Thymus (tissue), 11 donors: ENCODE measurements around the gene MNS1. TPM values are rescaled to one million over a fixed set of nuclear protein-coding genes. Genes with fewer than 3 reads are reported as not detected.
"Not testable (repeated sequence)": the region's sequence is repeated elsewhere in the genome, so short reads cannot be mapped to it uniquely, and the experiment has no call there.

Source experiments
- DNase-seq, 9 donors: peaks; one replicate each; pipeline ENCODE4 v3.0.0-alpha.2; 2013; ENCODE audit warnings: low spot score in 9 of 9, low read depth in 6 of 9, missing footprints in 1 of 9
- H3K27ac ChIP-seq, 2 donors: one replicate each; pipeline ENCODE4 v1.5.1; 2013; ENCODE audit warnings: control low read depth in 1 of 2, low read depth in 1 of 2, low read length in 1 of 2, mild to moderate bottlenecking in 1 of 2, moderate library complexity in 1 of 2
- H3K27me3 ChIP-seq, 2 donors: one replicate each; pipeline ENCODE4 v1.5.1; 2013; ENCODE audit warnings: low read length in 1 of 2; ENCODE audit not compliant: control insufficient read depth in 2 of 2, insufficient read depth in 1 of 2
- H3K36me3 ChIP-seq, 2 donors: one replicate each; pipeline ENCODE4 v1.5.1; 2013; ENCODE audit warnings: low read length in 1 of 2, mild to moderate bottlenecking in 1 of 2, moderate library complexity in 1 of 2; ENCODE audit not compliant: control insufficient read depth in 2 of 2, insufficient read depth in 2 of 2
- H3K4me1 ChIP-seq, 2 donors: one replicate each; pipeline ENCODE4 v1.5.1; 2013; ENCODE audit warnings: low read length in 2 of 2; ENCODE audit not compliant: control insufficient read depth in 2 of 2, insufficient read depth in 2 of 2
- H3K4me3 ChIP-seq, 2 donors: one replicate each; pipeline ENCODE4 v1.5.1; 2013; ENCODE audit warnings: low read length in 2 of 2, control low read depth in 1 of 2, mild to moderate bottlenecking in 1 of 2
- H3K9me3 ChIP-seq, 2 donors: one replicate each; pipeline ENCODE4 v1.5.1; 2013; ENCODE audit warnings: low read length in 1 of 2, mild to moderate bottlenecking in 1 of 2; ENCODE audit not compliant: control insufficient read depth in 2 of 2, insufficient read depth in 1 of 2
- WGBS: extraction: QIAGEN DNeasy Blood & Tissue Kit; methylation state at CpG from one replicate; pipeline ENCODE4 v1.1.7; 2013; 5-methylcytosine and 5-hydroxymethylcytosine counted together
- polyA plus RNA-seq: library from polyadenylated mRNA; stranded (reverse); fragments of 200-250 nt; gene quantifications from one replicate; pipeline ENCODE4 v1.2.3, GENCODE V29; 2013
- total RNA-seq: library from RNA; stranded (reverse); fragments of 120-200 nt; gene quantifications from one replicate; pipeline ENCODE4 v1.2.4, GENCODE V29; 2013
- donor health status: healthy.

Gene MNS1
- total and polyA plus RNA-seq, 2 donors = 3.4 to 10.3 TPM

GRCh38 chr15:56397325-56397724 is 67.6 kb downstream of the MNS1 start:
- not testable (repeated sequence) for H3K9me3 ChIP-seq, DNase-seq, H3K36me3 ChIP-seq, H3K27ac ChIP-seq, H3K4me3 ChIP-seq, H3K4me1 ChIP-seq, H3K27me3 ChIP-seq
- WGBS = 98% methylated on average over 3 of the region's 3 CpGs

- no peaks in the 10 kb centered on the region for H3K36me3 ChIP-seq
- no peak for DNase-seq
- no peaks in the 10 kb centered on the region for H3K4me1 ChIP-seq
- H3K27ac ChIP-seq = no peak overlapping the region
- H3K27me3 ChIP-seq = no peaks in the 10 kb centered on the region
- H3K4me3 ChIP-seq = no peak overlapping the region
- H3K9me3 ChIP-seq = peaks cover 0 to 3% of the 10 kb centered on the region in 2 donors
- WGBS = 98% methylated on average over 1 of the region's 1 CpG
Measured at GRCh38 chr15:56394909-56395308, 70.0 kb downstream of the MNS1 start.

- Histone ChIP-seq H3K9me3 (no peaks in the 10 kb centered on the region), H3K27ac (no peak overlapping the region), H3K4me1 (no peaks in the 10 kb centered on the region), H3K4me3 (no peak overlapping the region), H3K27me3 (no peaks in the 10 kb centered on the region), H3K36me3 (no peaks in the 10 kb centered on the region)
- no peak for DNase-seq
- WGBS = 99% methylated on average over 1 of the region's 1 CpG
Measured at GRCh38 chr15:56393277-56393676, 71.7 kb downstream of the MNS1 start.

DNA sequence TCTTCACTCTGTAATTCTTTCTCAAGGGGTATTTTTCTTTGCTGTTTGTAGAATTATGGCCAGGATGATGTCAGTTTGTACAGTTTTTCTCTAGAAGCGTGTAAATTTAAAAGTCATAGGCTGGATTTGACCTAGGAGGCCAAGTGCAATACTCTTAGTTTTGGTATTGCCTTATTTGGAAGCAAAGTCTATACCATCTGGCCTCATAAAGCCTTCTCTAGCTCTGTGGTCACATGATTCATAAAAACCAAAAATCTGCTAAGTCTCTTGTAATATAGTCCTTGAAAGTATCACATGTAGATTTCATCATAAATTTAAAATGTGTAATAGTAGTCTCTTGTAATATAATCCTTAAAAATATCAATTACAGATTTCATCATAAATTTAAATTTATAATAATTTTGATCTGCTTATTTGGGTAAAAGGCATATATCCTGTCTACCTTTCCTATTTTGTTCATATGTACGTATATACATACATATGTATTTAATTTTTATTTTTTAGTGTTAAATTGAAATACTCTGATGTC is 74.1 kb downstream of the MNS1 start:
- Histone ChIP-seq H3K36me3 (no peaks in the 10 kb centered on the region), H3K9me3 (no peaks in the 10 kb centered on the region), H3K27me3 (no peaks in the 10 kb centered on the region), H3K27ac (no peak overlapping the region), H3K4me3 (no peak overlapping the region), H3K4me1 (no peaks in the 10 kb centered on the region)
- no peak for DNase-seq
- WGBS = 98% methylated on average over 2 of the region's 2 CpGs

DNA sequence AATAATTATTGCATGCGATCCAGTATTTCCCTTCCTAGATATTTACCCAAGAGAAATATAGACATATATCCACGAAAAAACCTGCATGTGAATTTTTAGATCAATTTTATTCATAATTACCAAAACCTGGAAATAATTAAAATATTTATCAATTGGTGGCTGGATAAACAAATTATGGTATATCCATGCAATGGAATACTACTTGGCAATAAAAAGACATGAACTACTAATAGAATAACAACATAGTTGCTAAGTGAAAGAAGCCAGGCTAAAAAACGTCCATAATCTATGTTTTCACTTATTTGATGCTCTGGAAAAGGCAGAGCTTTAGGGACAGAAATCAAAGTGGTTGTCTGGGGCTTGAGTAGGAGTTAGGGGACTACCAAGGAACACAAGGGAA is 79.0 kb downstream of the MNS1 start:
- Histone ChIP-seq H3K4me3 (no peak overlapping the region), H3K27ac (no peak overlapping the region), H3K4me1 (no peaks in the 10 kb centered on the region), H3K27me3 (no peaks in the 10 kb centered on the region), H3K36me3 (no peaks in the 10 kb centered on the region), H3K9me3 (no peaks in the 10 kb centered on the region)
- WGBS = 95% methylated on average over 3 of the region's 3 CpGs
- no peak for DNase-seq

- no peak overlapping the region for H3K4me3 ChIP-seq
- H3K36me3 ChIP-seq = no peaks in the 10 kb centered on the region
- no peak for DNase-seq
- no peak overlapping the region for H3K27ac ChIP-seq
- no peaks in the 10 kb centered on the region for H3K9me3 ChIP-seq
- no peaks in the 10 kb centered on the region for H3K27me3 ChIP-seq
- no peaks in the 10 kb centered on the region for H3K4me1 ChIP-seq
- WGBS = 97% methylated on average over 3 of the region's 3 CpGs
Measured at GRCh38 chr15:56383010-56383409, 81.9 kb downstream of the MNS1 start.

Other genes with a start within 250 kb of the MNS1 start
- gene RFX7, start 221.3 kb downstream of the MNS1 start, total RNA-seq = 7.7 TPM
- gene RFX7, start 221.3 kb downstream of the MNS1 start, polyA plus RNA-seq = 5.9 TPM
- 5.0 TPM for gene TEX9, start 99.7 kb downstream of the MNS1 start, total RNA-seq
- gene TEX9, start 99.7 kb downstream of the MNS1 start, polyA plus RNA-seq = 3.5 TPM